Mesenteric fat pad (tissue), 1 donor: ENCODE measurements around the gene GATA3. TPM values are rescaled to one million over a fixed set of nuclear protein-coding genes. Genes with fewer than 3 reads are reported as not detected.
"Not testable (repeated sequence)": the region's sequence is repeated elsewhere in the genome, so short reads cannot be mapped to it uniquely, and the experiment has no call there.

Source experiments
- DNase-seq: peaks from one replicate; pipeline ENCODE4 v3.0.0-alpha.2; 2020; ENCODE audit warnings: low spot score
- long read RNA-seq: library from polyadenylated mRNA; unstranded; transcript quantifications from one replicate; pipeline ENCODE4 v2.0.0, GENCODE V29; 2020
- total RNA-seq: library from RNA; stranded (reverse); fragmentation: NEBNext Ultra II Directional; extraction: Animal tissue kit (Norgen Biotek cat#: 25700); gene quantifications from one replicate; pipeline ENCODE4 v1.2.1, GENCODE V29; 2021
- donor health status: DM: yes; HTN: yes; CAD: no.

Gene GATA3
- 5.5 TPM for total RNA-seq
- long read RNA-seq, partial matches to known transcripts = 10 of 10 reads
- long read RNA-seq, other reads (novel, unspliced or antisense) = 0 of 10 reads

DNA sequence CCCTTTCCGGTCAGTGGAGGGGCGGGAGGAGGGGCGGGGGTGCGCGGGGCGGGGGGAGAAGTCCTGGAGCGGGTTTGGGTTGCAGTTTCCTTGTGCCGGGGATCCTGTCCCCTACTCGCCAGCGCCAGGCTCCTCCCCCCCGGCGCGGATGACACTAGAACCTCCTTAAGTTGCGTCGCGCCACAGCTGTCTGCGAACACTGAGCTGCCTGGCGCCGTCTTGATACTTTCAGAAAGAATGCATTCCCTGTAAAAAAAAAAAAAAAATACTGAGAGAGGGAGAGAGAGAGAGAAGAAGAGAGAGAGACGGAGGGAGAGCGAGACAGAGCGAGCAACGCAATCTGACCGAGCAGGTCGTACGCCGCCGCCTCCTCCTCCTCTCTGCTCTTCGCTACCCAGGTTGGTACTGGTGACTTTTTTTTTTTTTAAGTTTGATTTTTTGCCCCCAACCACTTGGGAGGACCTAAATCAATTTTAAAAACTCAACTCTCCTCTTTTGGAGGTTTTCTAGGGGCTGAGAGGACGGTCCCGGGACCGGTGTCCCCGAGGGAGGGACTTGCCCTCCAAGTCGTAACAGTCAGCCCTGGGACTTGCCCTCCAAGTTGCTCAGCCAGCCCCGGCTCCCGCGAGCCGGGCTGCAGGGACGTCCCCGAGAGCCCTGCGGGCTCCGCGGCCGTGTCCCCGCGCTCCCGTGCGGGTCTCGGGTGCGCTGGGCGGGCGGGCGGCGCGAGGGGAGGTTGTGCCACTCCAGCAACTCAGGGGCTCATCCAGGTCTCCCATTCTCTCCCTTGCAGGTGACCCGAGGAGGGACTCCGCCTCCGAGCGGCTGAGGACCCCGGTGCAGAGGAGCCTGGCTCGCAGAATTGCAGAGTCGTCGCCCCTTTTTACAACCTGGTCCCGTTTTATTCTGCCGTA lies at the start of gene GATA3:
GATA3 (plus strand) TSS at position 195 of the 914 bp plus-strand sequence. CDS start 968 bp downstream, outside the sequence.
- peak; percentile 79 for DNase-seq

DNA sequence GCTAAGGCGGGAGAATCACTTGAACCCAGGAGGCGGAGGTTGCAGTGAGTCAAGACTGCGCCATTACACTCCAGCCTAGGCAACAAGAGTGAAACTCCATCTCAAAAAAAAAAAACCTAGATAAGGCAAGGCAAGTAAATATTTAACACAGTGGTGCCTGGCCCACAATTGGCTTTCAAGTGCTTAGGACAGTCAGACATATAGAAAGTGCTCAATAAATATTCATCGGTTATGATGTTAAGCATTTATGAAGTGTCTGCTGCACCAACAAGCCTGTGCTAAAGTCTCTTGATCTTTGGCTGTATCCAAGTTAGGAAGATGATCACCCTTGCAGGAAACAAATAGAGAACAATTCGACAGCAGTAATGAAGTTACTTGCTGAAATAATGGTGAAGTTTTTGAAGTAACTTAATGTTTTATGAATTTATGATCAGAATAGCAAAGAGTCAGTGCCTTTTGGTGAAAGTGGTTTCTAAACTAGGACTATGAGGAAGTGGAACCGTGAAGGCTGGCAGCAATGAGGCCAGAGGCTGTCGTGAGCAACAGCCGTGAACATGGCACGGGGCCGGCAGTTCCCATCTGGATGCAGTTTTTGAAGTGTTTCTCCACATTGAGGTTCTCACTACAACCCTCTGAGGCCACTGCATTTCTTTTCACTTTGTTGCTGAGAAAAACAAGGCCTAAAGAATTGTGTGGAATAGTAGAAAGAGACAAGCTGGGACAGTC lies 48.1 kb upstream of the GATA3 start:
- no peak for DNase-seq

- DNase-seq = no peak
These were observed 45.5 kb upstream of the GATA3 start for GRCh38 chr10:8009031-8009430.

GRCh38 chr10:8013006-8013405 lies 41.5 kb upstream of the GATA3 start:
- no peak for DNase-seq

DNA sequence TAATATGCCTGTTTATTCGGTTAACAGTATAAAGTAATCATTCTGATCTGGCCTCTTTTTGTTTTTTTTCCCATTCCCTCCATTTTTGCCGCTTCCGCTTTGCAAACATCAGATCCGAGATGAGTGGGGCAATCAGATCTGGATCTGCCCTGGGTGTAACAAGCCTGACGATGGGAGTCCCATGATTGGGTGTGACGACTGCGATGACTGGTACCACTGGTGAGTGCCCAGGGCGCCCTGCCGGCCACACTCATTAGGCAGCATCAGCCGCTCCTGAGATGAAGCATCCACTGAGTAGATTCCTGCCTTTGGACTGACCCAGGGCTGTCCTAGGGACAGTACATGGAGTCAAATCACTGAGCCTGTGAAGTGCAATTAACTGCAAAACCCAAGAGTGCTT lies 40.9 kb upstream of the GATA3 start:
- DNase-seq = no peak

GRCh38 chr10:8014649-8015048 lies 39.8 kb upstream of the GATA3 start:
- DNase-seq = no peak

DNA sequence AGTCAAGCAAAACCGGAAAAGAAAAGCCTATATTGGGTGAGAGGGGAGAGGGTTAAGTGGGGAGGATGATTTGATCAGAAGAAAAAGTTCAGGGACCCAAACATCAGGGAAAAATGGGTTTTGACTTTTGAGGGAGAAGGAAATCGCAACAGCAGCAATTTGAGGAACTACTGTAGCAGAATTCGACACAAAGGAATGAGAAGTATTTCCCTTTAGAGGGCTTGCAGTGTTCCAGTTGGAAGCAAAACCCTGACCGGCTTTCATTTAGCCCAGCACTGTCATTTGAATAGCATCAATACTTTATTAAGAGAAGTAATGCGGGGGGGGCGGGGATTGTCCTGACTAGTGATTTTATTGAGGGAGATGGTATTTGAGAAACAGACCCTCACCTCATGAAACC lies 37.2 kb upstream of the GATA3 start:
- no peak for DNase-seq

- DNase-seq = no peak
These were observed 31.2 kb upstream of the GATA3 start for GRCh38 chr10:8023321-8023720.

DNA sequence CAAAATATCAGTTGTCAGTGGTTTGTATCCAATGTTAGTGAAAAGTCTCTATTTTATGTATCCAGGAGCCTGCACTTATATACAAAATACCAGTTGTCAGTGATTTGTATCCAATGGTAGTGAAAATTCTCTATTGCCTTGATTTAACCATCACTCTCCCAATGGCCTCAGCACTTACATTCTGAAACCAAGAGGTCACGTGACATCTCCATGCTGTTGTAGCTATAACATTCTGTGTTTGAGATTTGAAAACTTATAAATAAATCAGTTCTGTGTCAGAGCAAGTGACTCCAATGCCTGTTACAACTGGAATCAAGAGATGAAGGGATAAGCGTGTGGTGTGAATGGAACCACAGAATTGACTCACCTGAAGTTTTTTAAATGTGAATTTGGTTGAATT lies 30.6 kb upstream of the GATA3 start:
- DNase-seq = no peak

DNA sequence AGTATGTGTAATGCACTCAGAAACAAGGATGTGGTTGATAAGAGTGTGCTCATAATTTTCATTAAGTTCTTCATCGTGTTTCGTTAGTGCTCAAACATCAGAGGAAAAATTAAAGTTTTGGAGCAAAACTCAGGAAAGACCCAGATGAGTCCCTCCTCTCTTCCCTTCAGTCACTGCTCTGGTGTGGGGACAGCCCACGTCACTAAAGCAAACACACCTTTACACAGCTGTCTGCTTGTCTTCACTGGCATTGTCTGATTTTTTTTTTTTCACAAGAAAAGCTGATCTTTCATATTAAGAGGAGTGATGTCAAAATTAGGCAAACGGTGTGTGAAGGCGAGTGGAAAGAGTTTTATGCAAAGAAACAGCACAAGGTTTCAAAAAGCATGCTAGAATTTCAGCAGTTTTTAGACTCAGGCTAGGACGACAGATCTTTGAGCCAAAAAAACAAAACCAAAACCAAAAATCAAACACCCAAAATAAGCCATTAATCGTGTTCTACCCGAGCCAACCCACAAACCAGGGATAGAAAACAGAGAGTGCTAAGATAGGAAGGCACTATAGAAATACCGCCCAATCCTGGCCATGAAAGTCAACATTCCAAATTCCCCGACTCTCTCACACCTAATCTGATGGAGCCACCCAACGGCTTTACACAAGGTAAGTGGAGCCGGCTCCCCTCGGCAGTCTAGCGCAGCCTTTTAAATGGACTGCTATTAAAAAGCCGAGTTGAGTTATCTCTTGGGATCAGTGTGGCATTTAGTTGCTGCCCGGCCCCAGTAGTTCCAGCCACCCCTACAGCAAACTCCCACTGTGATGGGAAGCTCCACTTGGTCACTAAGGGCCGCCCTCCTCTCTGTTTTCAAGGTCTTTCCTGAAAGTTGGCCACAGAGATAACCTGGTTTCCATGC lies 27.9 kb upstream of the GATA3 start:
- DNase-seq = no peak

DNA sequence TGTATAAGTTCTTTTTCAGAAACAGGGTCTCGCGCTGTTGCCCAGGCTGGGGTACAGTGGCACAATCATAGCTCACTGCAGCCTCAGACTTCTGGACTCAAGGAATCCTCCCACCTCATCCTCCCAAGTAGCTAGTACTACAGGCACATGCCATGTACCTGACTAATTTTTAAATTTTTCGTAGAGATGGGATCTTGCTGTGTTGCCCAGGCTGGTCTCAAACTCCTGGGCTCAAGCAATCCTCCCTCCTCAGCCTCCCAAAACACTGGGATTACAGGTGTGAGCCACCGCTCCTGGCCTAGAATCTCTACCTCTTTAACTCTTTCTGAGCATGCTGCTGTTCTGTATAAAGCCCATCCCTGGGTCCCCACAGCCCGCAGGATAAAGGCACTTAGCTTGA lies 23.3 kb upstream of the GATA3 start:
- DNase-seq = not testable (repeated sequence)

DNA sequence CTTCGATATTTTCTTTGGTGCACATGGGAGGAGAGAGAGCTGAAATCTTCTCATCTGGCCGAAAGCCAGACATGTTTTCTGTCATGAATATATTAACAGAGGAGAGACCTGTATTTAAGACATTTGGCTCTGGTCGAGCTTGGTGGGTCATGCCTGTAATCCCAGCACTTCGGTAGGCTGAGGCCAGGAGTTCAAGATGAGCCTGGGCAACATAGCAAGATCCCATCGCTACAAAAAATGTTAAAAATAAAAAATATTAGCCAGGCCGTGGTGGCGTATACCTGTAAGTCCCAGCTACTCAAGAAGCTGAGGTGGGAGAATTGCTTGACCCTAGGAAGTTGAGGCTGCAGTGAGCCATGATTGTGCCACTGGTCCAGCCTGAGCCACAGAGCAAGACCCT lies 21.9 kb upstream of the GATA3 start:
- no peak for DNase-seq

- DNase-seq = no peak
These were observed 20.5 kb upstream of the GATA3 start for GRCh38 chr10:8033812-8034465.

GRCh38 chr10:8034466-8035005 lies 20.0 kb upstream of the GATA3 start:
- no peak for DNase-seq

- peak; percentile 51 for DNase-seq
These were observed 19.4 kb upstream of the GATA3 start for GRCh38 chr10:8035006-8035640.

DNA sequence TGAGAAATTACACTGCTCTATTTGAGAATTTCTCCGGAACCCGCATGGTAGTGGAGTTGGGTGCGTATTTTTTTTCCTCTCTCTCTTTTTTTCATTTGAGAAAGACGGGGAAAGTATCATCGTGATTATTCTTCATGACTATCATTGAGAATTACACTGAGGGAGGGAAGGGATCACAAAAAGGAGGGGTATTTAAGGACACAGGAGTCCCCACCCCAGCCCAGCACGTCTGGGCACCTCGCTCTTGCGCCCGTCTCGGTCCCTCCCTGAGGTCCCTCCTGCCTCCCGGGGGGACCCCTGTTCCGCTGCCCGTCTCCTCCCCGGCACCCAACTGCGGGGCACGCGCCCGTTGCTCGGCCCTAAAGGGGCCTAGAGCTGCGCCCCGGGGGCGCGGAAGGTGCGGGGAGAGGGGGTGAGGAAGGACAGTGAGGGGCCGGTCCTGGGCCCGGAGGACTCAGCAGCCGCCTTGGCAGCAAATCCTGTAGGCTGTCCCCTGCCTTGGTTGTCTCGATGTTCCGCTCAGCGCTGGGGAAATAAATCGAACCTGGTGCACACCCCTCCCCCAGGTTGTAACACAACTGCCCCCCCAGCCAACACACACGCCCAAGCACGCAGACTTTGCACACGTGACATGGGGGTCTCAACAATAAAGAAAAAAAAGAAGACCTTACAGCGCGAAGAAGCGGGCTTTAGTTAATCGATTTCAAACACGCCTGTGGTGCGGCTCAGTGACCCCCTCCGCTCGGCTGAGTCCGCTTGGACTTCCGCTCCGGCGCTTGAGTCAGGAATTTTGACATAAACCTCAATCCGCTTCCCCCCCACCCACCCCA lies 18.6 kb upstream of the GATA3 start:
- peak; percentile 75 for DNase-seq

DNA sequence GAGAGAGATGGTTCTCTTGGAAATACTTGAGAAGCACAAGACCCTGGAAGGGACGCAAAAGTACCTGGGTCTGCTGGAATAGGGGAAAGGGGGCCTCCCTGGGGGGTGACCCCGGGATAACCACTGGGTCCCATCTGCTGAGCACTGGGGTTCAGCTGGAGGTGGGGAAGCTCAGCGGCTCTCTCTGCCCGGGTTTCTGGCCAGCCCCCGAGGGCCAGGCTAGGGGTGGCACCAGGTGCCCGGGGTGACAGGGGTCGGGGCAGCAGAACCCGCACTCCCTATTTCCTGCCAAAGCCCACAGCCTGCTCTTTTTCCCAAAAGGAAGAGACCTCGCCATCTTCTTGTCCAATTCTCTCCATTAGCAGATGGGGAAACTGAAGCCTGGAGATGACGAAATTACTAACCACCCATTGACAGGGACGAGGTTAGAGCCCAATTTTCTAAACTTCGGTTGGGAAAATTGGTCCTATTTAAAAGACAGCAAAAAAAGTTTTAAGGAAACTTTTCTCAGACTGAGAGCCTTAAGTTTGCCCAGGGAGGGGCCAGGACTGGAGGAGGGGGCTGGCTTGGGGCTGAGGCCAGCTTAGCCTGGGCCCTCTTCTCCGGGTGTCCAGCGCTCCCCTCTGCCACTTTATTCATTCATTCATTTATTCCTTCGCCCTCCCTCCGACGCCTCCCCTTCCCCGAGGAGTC lies 17.8 kb upstream of the GATA3 start:
- DNase-seq = peak; percentile 60

- DNase-seq = peak; percentile 67
These were observed 17.2 kb upstream of the GATA3 start for GRCh38 chr10:8037199-8037801.
